HG03342 (cell line): ENCODE results near the gene BCL7C.
"Not testable (repeated sequence)": the region's sequence is repeated elsewhere in the genome, so short reads cannot be mapped to it uniquely, and the experiment has no call there.

Experiments used
- ATAC-seq: cut with Tn5 transposase; IDR thresholded peaks from one replicate; pipeline ENCODE4 v1.9.1; 2021; ENCODE audit warnings: mild to moderate bottlenecking, moderate library complexity; ENCODE audit not compliant: unreplicated experiment

Gene BCL7C

DNA sequence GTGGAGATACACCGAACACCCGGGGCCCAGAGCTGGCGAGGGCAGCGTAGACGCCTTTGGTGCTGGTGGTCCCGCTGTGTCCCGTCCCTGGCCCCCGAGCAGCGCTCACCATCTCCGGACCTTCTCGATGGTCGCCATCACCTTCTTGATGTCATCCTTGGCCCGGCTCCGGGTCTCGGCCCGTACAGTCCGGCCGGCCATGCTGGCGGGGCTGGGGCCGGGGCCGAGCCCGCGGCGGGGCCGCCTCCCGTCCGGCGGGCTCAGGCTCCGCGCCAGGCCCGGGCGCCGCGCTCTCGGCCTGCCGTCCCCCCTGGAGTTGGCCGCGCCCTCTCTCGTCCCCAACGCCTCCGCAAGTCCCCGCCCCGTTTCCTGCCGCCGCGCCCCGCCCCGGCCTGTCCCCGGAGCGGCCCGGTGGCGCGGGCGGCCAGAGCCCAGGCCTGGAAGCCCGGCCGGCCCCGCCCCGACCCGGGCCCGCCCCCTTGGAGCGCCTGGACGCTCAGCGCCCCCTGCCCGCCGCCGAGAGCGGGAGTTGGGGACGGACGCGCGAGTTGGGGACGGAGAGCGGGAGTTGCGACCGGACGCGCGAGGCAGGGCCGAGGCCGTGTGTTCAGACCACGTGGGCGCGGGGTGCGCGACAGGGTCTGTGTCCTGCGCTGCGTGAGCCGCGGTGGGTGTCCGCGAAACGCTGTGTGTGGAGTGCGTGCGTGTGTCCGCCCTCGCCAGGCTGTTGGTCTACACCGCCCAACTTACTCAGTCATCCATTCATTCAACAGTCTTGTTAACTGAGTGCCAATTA is at the start of gene BCL7C:
Gene BCL7C, minus strand, starts transcription at position 334 of the 796 bp plus-strand sequence. Its CDS starts 133 bp downstream, at position 201.
- peak; percentile 58 for ATAC-seq

DNA sequence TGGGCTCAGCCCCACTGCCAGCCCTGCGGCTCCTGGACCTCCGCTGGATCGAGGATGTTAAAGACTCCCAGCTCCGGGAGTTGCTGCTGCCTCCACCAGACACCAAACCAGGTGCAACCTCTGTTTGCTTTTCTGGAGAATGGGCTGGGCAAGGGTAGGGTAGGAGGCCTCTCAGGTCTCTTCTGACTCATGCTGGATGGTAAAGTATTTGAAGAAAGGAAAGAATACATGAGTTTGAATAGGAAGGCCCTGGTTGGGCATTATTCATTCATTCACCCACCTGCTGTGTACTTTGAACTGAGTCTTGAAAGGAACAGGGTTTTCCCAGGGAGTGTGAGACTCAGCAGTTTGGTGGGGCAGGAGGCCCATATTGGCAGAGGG is 48.5 kb upstream of the BCL7C start:
- no peak for ATAC-seq

GRCh38 chr16:30941600-30942425 is 47.9 kb upstream of the BCL7C start:
- peak; percentile 82 for ATAC-seq

- ATAC-seq: not testable (repeated sequence)
These were observed 45.7 kb upstream of the BCL7C start for GRCh38 chr16:30939571-30939970.

DNA sequence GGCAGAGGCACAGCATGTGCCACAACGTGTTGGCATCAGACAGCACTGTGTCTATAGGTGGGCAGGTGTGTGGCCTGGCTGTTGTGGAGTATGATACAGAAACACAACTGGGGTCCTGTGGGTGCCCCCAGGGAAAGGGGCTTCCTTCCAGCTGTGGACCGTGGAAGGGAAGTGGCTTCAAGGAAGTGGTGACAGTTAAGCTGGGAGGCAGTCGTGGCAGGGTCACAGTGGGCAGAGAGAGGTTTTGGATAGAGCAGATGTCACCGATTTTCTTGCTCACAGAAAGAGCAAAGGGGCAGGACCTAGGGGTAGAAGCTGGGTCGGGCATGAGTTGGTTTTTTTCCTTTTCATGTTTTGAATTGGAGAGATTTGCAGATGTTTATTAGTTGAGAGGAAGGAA is 43.8 kb upstream of the BCL7C start:
- no peak for ATAC-seq

- no peak for ATAC-seq
These were observed 41.1 kb upstream of the BCL7C start for GRCh38 chr16:30934827-30935557.

DNA sequence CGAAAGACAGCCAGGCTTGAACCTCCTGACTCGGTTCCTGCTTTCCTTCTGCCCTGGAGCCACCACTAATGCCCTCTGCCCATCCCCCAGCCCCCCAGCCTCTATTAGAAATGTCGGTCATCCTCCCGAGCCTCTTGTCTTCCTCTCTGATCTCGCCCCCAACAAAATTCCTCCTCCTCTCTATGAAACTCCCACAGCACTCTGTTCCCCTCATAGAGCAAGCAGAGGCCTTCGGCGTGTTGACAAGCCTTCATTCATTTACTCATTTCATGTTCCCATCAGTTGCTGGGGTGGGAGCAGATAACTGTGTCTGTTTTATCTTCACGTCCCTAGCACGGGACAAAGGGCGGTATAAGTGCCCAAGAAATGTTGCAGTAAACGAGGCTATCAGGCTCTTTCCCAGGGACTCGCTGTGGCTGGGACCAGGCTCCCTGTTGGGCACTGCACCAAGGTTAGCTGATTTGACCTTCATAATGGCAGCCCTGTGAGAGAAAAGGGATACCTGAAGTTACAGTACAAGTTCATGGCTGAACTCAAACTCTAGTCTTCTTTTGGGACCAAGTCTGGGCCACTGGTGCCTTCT is 37.3 kb upstream of the BCL7C start:
- no peak for ATAC-seq

DNA sequence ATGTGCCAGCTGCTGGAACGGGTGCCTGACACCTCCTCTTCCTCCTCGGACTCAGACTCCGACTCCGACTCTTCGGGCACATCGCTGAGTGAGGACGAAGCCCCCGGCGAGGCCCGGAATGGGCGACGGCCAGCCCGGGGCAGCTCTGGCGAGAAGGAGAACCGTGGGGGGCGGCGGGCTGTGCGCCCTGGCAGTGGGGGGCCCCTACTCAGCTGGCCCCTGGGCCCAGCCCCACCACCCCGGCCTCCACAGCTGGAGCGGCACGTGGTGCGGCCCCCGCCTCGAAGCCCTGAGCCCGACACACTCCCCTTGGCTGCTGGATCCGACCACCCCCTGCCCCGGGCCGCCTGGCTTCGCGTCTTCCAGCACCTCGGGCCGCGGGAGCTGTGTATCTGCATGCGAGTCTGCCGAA is 36.3 kb upstream of the BCL7C start:
- no peak for ATAC-seq

DNA sequence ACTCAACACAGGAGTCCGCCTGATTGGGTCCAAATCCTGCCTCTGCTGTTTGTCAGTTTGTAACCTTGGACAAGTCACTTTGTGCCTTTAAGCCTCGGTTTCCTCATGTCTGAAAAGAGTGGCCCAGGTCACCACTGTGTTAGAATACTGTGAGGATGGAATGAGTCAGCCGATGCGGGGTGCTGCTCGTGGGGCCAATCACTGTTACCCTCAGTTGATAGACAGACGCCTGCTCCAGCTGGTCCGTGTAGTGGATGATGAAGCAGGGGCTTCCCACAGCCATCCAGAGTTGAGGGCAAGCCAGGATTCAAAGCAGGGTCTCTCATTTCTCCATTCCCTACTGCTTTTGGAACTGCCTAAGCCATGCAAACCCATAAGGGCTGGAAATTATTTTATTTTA is 35.3 kb upstream of the BCL7C start:
- ATAC-seq: no peak

DNA sequence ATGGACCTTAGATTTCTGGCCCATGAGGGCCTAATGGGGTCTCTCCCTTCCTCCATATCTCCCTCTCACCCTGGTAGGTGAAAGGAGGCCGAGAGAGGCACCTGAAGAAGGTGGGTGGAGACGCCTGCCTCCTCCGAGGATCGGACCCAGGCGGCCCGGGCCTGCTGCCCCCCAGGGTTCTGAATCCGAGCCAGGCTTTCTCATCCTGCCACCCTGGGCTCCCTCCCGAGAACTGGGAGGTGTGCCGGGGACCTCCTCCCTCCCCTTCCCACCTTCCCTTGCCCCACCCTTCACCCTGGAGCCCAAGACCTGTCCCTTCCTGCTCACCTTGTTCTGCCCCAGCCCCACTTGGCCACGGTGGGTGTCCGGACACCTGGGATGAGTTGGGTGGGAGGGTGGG is 34.5 kb upstream of the BCL7C start:
- no peak for ATAC-seq

GRCh38 chr16:30927789-30928378 is 34.0 kb upstream of the BCL7C start:
- ATAC-seq: no peak

DNA sequence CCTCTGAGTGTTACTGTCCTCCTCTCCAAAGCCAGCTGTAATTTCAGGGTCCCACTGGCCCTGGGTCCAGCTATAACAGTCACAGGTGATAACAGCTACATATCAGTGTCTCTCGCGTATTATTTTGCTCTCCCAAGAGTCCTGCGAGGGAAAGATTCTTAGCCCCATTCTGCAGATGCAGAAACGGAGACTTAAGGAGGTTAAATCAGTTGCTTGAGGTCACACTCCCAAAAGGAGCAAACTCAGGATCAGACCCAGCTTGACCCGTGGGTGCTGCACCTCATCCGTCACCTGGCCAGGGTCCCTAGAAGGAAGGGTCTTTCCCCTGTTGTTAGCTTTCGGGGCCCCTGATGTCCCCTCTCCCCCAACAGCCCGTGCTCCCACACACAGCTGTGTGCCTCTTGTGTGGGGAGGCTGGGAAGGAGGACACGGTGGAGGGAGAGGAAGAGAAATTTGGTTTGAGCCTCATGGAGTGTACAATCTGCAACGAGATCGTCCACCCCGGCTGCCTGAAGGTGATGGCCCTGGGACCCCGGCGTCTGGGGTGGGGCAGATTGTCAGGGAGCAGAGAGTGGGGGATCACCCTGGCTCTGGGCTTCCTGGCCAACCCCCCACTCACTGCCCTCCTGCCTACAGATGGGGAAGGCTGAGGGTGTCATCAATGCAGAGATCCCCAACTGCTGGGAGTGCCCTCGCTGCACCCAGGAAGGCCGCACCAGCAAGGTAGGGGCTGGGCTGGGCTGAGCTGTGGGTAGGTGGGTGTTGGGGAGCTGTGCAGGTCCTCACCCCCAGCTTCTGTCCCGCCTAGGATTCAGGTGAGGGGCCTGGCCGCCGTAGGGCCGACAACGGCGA is 33.3 kb upstream of the BCL7C start:
- ATAC-seq: no peak

GRCh38 chr16:30925995-30926811 is 32.3 kb upstream of the BCL7C start:
- no peak for ATAC-seq

- ATAC-seq: no peak
These were observed 31.7 kb upstream of the BCL7C start for GRCh38 chr16:30925632-30925987.

DNA sequence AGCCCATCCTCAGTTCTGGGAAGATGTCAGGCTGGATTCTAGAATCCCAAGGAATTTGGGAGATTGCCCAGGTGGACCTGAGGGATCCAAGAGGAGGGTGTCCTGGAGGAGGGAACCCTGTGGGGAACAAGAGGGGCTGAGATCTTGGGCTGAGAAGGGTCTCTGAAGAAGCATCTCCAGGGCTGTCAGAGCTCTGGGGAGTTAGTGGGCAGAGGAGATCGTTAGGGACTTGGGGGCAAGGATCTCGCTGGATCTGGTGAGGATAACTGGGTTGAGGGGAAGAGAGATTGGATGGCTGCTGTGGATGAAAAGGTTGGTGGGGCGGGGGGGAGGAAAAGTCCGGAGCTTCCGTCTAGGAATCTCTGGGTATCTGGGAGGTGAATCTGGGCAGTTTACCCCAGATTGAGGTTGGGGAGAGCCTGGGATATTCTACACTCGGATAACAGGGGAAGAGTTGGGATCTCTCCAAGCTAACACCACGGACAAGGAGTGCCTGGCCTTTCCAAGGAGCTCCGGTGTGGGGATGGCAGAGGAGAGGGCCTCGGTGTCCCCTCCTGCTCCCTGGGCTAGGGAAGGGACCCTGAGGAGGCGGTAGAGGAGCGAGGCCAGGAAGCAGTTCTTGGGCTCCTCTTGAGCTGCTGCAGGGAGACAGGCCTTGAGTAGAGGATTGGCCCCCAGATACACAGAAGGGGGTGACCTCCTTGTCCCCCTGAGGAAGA is 31.2 kb upstream of the BCL7C start:
- no peak for ATAC-seq

GRCh38 chr16:30924076-30924912 is 30.4 kb upstream of the BCL7C start:
- ATAC-seq: no peak

DNA sequence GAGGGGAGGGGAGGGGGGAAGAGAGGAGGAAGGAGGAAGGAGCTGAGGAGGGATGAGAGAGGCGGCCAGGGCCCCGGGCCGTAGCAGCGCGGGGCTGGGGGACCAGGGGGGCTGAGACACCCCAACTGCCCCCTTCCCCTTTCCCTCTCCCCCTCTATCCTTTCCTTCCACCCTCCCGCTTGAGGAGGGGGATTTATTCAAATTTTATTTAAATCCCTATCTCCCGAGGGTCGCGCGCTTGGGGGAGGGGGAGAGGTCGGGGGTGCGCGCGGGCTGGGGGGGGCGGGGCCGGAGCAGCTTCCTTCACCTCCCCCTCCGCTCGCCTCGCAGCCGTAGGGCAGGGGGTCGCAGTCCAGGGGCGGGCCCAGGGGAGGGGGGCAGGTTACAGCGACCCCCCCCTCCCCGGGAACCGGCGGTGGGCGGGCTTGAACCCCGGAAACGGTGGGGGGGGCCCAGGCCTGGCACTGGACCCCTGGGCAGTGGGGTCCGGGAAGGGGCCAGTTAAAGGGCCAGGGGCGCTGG is 29.7 kb upstream of the BCL7C start, which contains the start of gene FBXL19:
Gene FBXL19, plus strand, starts transcription at position 19 of the 522 bp plus-strand sequence. CDS start 2,183 bp downstream, outside the sequence.
- ATAC-seq: no peak
